Liver (tissue), 9 donors: ENCODE measurements around the gene GHDC. TPM values are rescaled to one million over a fixed set of nuclear protein-coding genes. Genes with fewer than 3 reads are reported as not detected.
"Not testable (repeated sequence)": the region's sequence is repeated elsewhere in the genome, so short reads cannot be mapped to it uniquely, and the experiment has no call there.

ENCODE experiments used
- DNase-seq: peaks from one replicate; pipeline ENCODE4 v3.0.0-alpha.2; 2017; ENCODE audit warnings: low spot score
- H3K27ac ChIP-seq, 2 donors: one replicate each; pipeline ENCODE4 v1.7.0; 2013; ENCODE audit warnings: inconsistent platforms in 2 of 2, low read length in 2 of 2, control low read depth in 1 of 2, low read depth in 1 of 2, mild to moderate bottlenecking in 1 of 2
- H3K27me3 ChIP-seq, 4 donors: one replicate each; pipeline versions ENCODE4 v1.6.1 to v1.7.0; 2013; ENCODE audit warnings: low read length in 3 of 4, inconsistent platforms in 1 of 4, mild to moderate bottlenecking in 1 of 4, moderate library complexity in 1 of 4; ENCODE audit not compliant: control insufficient read depth in 4 of 4, insufficient read depth in 4 of 4
- H3K36me3 ChIP-seq, 4 donors: one replicate each; pipeline versions ENCODE4 v1.6.1 to v1.7.0; 2013; ENCODE audit warnings: low read length in 3 of 4, mild to moderate bottlenecking in 3 of 4, low read depth in 1 of 4, moderate library complexity in 1 of 4; ENCODE audit not compliant: control insufficient read depth in 4 of 4, insufficient read depth in 3 of 4
- H3K4me1 ChIP-seq, 4 donors: one replicate each; pipeline versions ENCODE4 v1.6.1 to v1.7.0; 2013; ENCODE audit warnings: low read length in 3 of 4, mild to moderate bottlenecking in 3 of 4, moderate library complexity in 1 of 4; ENCODE audit not compliant: control insufficient read depth in 4 of 4, insufficient read depth in 4 of 4
- H3K4me3 ChIP-seq, 3 donors: one replicate each; pipeline versions ENCODE4 v1.6.1 to v1.7.0; 2013; ENCODE audit warnings: low read length in 3 of 3, control low read depth in 1 of 3, low read depth in 1 of 3, mild to moderate bottlenecking in 1 of 3
- H3K9ac ChIP-seq, 2 donors: one replicate each; pipeline ENCODE4 v1.7.0; 2013; ENCODE audit warnings: low read length in 2 of 2, mild to moderate bottlenecking in 2 of 2, moderate library complexity in 2 of 2, control low read depth in 1 of 2, low read depth in 1 of 2
- H3K9me3 ChIP-seq, 4 donors: one replicate each; pipeline versions ENCODE4 v1.6.1 to v1.7.0; 2013; ENCODE audit warnings: low read length in 3 of 4; ENCODE audit not compliant: control insufficient read depth in 4 of 4
- FOXA1 ChIP-seq: IDR thresholded peaks from 2 replicates; pipeline ENCODE4 v1.6.1; 2016; ENCODE audit warnings: antibody characterized with exemption
- GABPA ChIP-seq, 2 donors: IDR thresholded peaks in 1 of 2; conservative IDR thresholded peaks in 1 of 2; 2 replicates each; pipeline ENCODE4 v1.6.1; 2016; ENCODE audit warnings: antibody characterized with exemption in 2 of 2, mild to moderate bottlenecking in 1 of 2, moderate library complexity in 1 of 2
- HNF4G ChIP-seq: IDR thresholded peaks from 2 replicates; pipeline ENCODE4 v1.6.1; 2016; ENCODE audit warnings: antibody characterized with exemption
- RAD21 ChIP-seq, 2 donors: IDR thresholded peaks; 2 replicates each; pipeline ENCODE4 v1.6.1; 2016; ENCODE audit warnings: antibody characterized with exemption in 2 of 2, mild to moderate bottlenecking in 2 of 2
- RXRA ChIP-seq, 2 donors: IDR thresholded peaks; 2 replicates each; pipeline ENCODE4 v1.6.1; 2017 to 2018; ENCODE audit warnings: antibody characterized with exemption in 2 of 2, mild to moderate bottlenecking in 1 of 2
- WGBS: extraction: QIAGEN DNeasy Blood & Tissue Kit; methylation state at CpG from one replicate; pipeline ENCODE4 v1.1.7; 2013; 5-methylcytosine and 5-hydroxymethylcytosine counted together
- polyA plus RNA-seq, 2 donors: library from polyadenylated mRNA; stranded (reverse) in 1 of 2; unstranded in 1 of 2; fragments of 200-250 nt in 1 of 2; fragments of >200 nt in 1 of 2; fragmentation: Nextera tagmentation in 1 of 2; extraction: Ambion mirVana in 1 of 2; gene quantifications; one replicate each; pipeline versions ENCODE4 v1.2.1 to v1.2.3, GENCODE V29; 2013 to 2015
- total RNA-seq, 2 donors: library from RNA; depleted of rRNA; stranded (reverse); fragments of >200 nt; gene quantifications; one replicate each; pipeline ENCODE4 v1.2.3, GENCODE V29; 2014
- TF ChIP-seq, protein P1 (sequence below): IDR thresholded peaks from 2 replicates; pipeline ENCODE4 v1.6.1; 2016; ENCODE audit warnings: antibody characterized with exemption
- TF ChIP-seq, protein P2 (sequence below): IDR thresholded peaks from 2 replicates; pipeline ENCODE4 v1.6.1; 2016; ENCODE audit warnings: antibody characterized with exemption
- TF ChIP-seq, protein P3 (sequence below): IDR thresholded peaks from 2 replicates; pipeline ENCODE4 v1.6.1; 2016; ENCODE audit warnings: antibody characterized with exemption
- TF ChIP-seq, protein P4 (sequence below): fragments of 150-350 bp; IDR thresholded peaks from 2 replicates; pipeline ENCODE4 v1.5.1; 2017; ENCODE audit warnings: improper control_type of control experiment, low read depth, low read length; ENCODE audit not compliant: missing input control
- donor health status: healthy.
- donor health status: healthy.
- donor health status: healthy.
- donor health status: healthy.
- donor health status: healthy.

The GHDC gene
- total and polyA plus RNA-seq, 4 donors: 10.0 to 17.6 (median 12.3) TPM

DNA sequence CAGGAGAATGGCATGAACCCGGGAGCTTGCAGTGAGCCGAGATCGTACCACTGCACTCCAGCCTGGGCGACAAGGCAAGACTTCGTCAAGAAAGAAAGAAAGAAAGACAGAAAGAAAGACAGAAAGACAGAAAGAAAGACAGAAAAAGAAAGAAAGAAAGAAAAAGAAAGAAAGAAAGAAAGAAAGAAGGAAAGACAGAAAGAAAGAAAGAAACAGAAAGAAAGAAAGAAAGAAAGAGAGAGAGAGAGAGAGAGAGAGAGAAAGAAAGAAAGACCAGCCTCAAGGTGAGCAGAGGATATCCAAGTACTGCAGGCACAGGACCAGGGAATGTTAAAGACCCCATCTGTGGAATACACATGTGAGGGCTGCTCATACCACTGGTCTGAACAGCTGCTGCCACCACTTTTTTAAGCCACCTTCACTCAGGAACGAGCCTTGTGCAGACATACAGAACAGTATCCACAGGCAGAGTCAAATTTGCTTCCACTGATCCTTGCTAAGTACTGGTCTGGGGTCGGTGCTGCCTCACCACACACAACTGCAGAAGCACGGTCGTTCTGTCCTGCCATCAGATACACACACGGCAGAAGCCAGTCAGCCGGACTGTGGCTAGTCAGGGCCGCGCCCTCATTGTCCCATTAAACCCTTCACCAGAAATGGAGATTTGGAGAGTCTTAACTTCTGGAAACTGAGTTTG, 47.2 kb downstream of the GHDC start:
- no peak overlapping the region for H3K27ac ChIP-seq
- no peak for DNase-seq
- H3K27me3 ChIP-seq: no peaks in the 10 kb centered on the region
- H3K36me3 ChIP-seq: peaks cover 0 to 16% (median 8%) of the 10 kb centered on the region in 4 donors
- H3K9me3 ChIP-seq: no peaks in the 10 kb centered on the region
- no peak overlapping the region for H3K4me3 ChIP-seq
- TF ChIP-seq, protein P1, sequence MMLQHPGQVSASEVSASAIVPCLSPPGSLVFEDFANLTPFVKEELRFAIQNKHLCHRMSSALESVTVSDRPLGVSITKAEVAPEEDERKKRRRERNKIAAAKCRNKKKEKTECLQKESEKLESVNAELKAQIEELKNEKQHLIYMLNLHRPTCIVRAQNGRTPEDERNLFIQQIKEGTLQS: no peak
- no peak for TF ChIP-seq RAD21 (IDR thresholded peaks at IDR 0.05)
- TF ChIP-seq, protein P2, sequence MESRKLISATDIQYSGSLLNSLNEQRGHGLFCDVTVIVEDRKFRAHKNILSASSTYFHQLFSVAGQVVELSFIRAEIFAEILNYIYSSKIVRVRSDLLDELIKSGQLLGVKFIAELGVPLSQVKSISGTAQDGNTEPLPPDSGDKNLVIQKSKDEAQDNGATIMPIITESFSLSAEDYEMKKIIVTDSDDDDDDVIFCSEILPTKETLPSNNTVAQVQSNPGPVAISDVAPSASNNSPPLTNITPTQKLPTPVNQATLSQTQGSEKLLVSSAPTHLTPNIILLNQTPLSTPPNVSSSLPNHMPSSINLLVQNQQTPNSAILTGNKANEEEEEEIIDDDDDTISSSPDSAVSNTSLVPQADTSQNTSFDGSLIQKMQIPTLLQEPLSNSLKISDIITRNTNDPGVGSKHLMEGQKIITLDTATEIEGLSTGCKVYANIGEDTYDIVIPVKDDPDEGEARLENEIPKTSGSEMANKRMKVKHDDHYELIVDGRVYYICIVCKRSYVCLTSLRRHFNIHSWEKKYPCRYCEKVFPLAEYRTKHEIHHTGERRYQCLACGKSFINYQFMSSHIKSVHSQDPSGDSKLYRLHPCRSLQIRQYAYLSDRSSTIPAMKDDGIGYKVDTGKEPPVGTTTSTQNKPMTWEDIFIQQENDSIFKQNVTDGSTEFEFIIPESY: no peak
- no peak for TF ChIP-seq FOXA1
- TF ChIP-seq HNF4G: no peak
- TF ChIP-seq, protein P3, sequence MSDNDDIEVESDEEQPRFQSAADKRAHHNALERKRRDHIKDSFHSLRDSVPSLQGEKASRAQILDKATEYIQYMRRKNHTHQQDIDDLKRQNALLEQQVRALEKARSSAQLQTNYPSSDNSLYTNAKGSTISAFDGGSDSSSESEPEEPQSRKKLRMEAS: no peak
- TF ChIP-seq, protein P4, sequence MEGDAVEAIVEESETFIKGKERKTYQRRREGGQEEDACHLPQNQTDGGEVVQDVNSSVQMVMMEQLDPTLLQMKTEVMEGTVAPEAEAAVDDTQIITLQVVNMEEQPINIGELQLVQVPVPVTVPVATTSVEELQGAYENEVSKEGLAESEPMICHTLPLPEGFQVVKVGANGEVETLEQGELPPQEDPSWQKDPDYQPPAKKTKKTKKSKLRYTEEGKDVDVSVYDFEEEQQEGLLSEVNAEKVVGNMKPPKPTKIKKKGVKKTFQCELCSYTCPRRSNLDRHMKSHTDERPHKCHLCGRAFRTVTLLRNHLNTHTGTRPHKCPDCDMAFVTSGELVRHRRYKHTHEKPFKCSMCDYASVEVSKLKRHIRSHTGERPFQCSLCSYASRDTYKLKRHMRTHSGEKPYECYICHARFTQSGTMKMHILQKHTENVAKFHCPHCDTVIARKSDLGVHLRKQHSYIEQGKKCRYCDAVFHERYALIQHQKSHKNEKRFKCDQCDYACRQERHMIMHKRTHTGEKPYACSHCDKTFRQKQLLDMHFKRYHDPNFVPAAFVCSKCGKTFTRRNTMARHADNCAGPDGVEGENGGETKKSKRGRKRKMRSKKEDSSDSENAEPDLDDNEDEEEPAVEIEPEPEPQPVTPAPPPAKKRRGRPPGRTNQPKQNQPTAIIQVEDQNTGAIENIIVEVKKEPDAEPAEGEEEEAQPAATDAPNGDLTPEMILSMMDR: no peak
- TF ChIP-seq RXRA (IDR thresholded peaks at IDR 0.05): no peak
- no peak for TF ChIP-seq GABPA (IDR thresholded peaks at IDR 0.05 in 1 of 2, conservative IDR thresholded peaks at IDR 0.05 in 1 of 2)
- H3K4me1 ChIP-seq: peaks cover 0 to 6% (median 2%) of the 10 kb centered on the region in 4 donors
- no peak overlapping the region for H3K9ac ChIP-seq
- WGBS: 92% methylated on average over 13 of the region's 13 CpGs

DNA sequence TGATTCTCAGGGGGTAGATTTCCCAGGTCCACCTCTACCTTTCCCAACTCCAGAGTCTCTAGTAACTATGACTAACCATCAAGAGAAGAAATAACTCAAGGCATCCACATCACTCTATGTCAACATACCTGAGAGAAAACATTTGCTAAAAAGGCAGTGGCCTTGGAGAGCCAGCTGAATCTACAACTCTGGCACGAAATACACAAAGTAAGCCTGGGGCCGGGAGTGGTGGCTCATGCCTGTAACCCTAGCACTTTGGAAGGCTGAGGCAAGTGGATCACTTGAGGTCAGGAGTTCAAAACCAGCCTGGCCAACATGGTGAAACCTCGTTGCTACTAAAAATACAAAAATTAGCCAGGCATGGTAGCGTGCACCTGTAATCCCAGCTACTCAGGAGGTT, 51.2 kb downstream of the GHDC start:
- H3K9me3 ChIP-seq, H3K4me3 ChIP-seq, H3K27ac ChIP-seq, DNase-seq, H3K9ac ChIP-seq, H3K27me3 ChIP-seq: not testable (repeated sequence)
- H3K36me3 ChIP-seq: peaks cover 5 to 10% (median 9%) of the 10 kb centered on the region in 4 donors
- peaks cover 0 to 15% (median 4%) of the 10 kb centered on the region in 4 donors for H3K4me1 ChIP-seq
- WGBS: 85% methylated on average over 4 of the region's 4 CpGs

DNA sequence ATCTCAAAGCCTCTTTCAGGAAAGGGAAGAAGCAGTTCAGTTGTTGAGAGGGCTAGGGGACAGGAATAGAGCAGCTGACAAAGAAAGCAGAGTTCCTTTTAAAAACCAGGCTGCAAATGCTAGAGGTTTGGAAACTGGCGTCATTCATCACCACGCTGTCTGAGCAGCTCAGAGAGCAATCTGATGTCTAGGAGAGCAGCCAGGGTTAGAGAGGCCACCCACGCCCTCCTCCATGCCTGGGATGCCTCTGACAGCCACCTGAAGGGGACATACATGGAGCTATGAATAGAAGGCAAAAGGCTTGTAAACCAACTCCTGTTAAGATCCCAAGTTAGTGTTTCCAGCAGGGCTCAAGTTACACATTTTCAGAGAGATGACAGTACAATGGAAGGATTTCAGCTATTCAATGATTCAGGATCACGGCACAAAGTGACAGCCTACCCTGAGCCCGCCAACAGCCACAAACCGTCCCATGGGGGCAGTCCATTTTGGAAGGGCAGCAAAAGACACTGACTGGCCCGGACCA, 51.9 kb downstream of the GHDC start:
- Histone ChIP-seq H3K4me3 (no peak overlapping the region), H3K36me3 (peaks cover 5 to 10% (median 8%) of the 10 kb centered on the region in 4 donors), H3K4me1 (peaks cover 0 to 15% (median 5%) of the 10 kb centered on the region in 4 donors), H3K27me3 (no peaks in the 10 kb centered on the region), H3K9me3 (no peaks in the 10 kb centered on the region), H3K27ac (no peak overlapping the region), H3K9ac (no peak overlapping the region)
- TF ChIP-seq FOXA1: no peak
- TF ChIP-seq, protein P3: no peak
- no peak for TF ChIP-seq RXRA (IDR thresholded peaks at IDR 0.05)
- no peak for DNase-seq
- 90% methylated on average over 7 of the region's 7 CpGs for WGBS
